PC-9 (cell line): ENCODE data around the gene HOXC4. TPM values are rescaled to one million over a fixed set of nuclear protein-coding genes. Genes with fewer than 3 reads are reported as not detected.

Source experiments
- BruUV-seq: library from RNA; stranded (reverse); fragments of 400-500 nt; replicated peaks from 2 replicates; lab custom pipeline; 2021; lab: Mats Ljungman, UMichigan
- CTCF ChIA-PET: fragments of 300-600 bp; sonication (Branson Sonifier 250); formaldehyde crosslinking; loops from one replicate; lab custom pipeline; 2022; ENCODE audit warnings: antibody characterized with exemption; lab: Charles Lee
- POLR2A ChIA-PET: fragments of 300-600 bp; sonication (Branson Sonifier 250); formaldehyde crosslinking; loops from one replicate; lab custom pipeline; 2022; ENCODE audit warnings: antibody characterized with exemption; ENCODE audit not compliant: unreplicated experiment; lab: Charles Lee
- DNase-seq, 2 experiments: peaks; one replicate each; pipeline versions ENCODE4 v3.0.0 to v3.0.0-alpha.2; 2015 to 2022; ENCODE audit warnings: mixed read lengths in 1 of 2
- H2AFZ ChIP-seq: fragments of 200-600 bp; sonication (generic); 2 replicates; pipeline ENCODE4 v1.8.1; 2017; ENCODE audit warnings: antibody characterized with exemption
- H3F3A ChIP-seq: fragments of 200-600 bp; sonication (generic); 2 replicates; pipeline ENCODE4 v1.8.1; 2017; ENCODE audit warnings: antibody characterized with exemption, mild to moderate bottlenecking, low read depth; ENCODE audit not compliant: insufficient read depth
- H3K27ac ChIP-seq: fragments of 200-600 bp; sonication (generic); 2 replicates; pipeline ENCODE4 v1.6.1; 2016; ENCODE audit warnings: mixed run types
- H3K27me3 ChIP-seq: fragments of 200-600 bp; sonication (generic); 2 replicates; pipeline ENCODE4 v1.6.1; 2016; ENCODE audit warnings: low read depth, mixed run types; ENCODE audit not compliant: insufficient read depth
- H3K36me3 ChIP-seq: fragments of 200-600 bp; sonication (generic); 2 replicates; pipeline ENCODE4 v1.6.1; 2016; ENCODE audit warnings: low read depth, mixed run types
- H3K4me1 ChIP-seq: fragments of 200-600 bp; sonication (generic); replicated peaks from 2 replicates; pipeline ENCODE4 v1.6.1; 2016; ENCODE audit warnings: mixed run types; ENCODE audit not compliant: insufficient read depth
- H3K4me2 ChIP-seq: fragments of 200-600 bp; sonication (generic); 2 replicates; pipeline ENCODE4 v1.6.1; 2017; ENCODE audit warnings: mixed run types
- H3K4me3 ChIP-seq: fragments of 200-600 bp; sonication (generic); 2 replicates; pipeline ENCODE4 v1.6.1; 2016; ENCODE audit warnings: mixed run types
- H3K79me2 ChIP-seq: fragments of 200-600 bp; sonication (generic); 2 replicates; pipeline ENCODE4 v1.6.1; 2017; ENCODE audit warnings: low read depth, mixed run types
- H3K9me2 ChIP-seq: fragments of 200-600 bp; sonication (generic); 2 replicates; pipeline ENCODE4 v1.8.1; 2017; ENCODE audit warnings: mild to moderate bottlenecking; ENCODE audit not compliant: insufficient read depth
- H3K9me3 ChIP-seq: fragments of 200-600 bp; sonication (generic); 2 replicates; pipeline ENCODE4 v1.8.1; 2016; ENCODE audit warnings: low read depth; ENCODE audit not compliant: insufficient read depth
- H4K20me1 ChIP-seq: fragments of 200-600 bp; sonication (generic); 2 replicates; pipeline ENCODE4 v1.8.1; 2017; ENCODE audit not compliant: insufficient read depth
- CTCF ChIP-seq: fragments of 200-600 bp; sonication (generic); conservative IDR thresholded peaks from 2 replicates; pipeline ENCODE4 v1.6.1; 2017; ENCODE audit warnings: mixed run types, antibody characterized with exemption, mild to moderate bottlenecking, moderate library complexity
- EZH2 ChIP-seq: fragments of 200-600 bp; sonication (generic); IDR thresholded peaks from 2 replicates; pipeline ENCODE4 v1.8.0; 2017; ENCODE audit warnings: antibody characterized with exemption, low read depth
- intact Hi-C: fragments of 100-400 bp; cut with micrococcal nuclease; formaldehyde crosslinking; loops from one replicate; pipeline ENCODE4 v1.10.0; 2022; ENCODE audit not compliant: unreplicated experiment
- total RNA-seq: library from RNA; stranded (reverse); gene quantifications from 2 replicates; pipeline ENCODE4 v1.2.3, GENCODE V29; 2021

The HOXC4 gene
- total RNA-seq, 1 experiment from 2014 or later, result 3.8 TPM

DNA sequence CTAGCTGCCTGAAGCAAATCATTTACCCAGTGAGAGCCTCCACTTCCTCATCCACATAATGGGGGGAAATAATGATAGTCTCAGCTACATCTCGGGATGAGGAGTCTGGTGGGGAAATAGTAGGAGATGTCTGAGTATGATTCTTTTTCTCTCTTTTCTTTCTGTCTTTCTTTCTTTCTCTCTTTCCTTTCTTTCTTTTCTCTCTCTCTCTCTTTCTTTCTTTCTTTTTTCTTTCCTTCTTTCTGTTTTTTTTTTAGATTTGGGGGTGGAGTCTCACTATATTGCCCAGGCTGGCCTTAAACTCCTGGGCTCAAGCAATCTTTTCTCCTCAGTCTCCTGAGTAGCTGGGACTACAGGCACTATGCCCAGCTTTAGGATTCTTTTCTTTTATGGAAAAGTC is 12.8 kb downstream of the HOXC4 start:
- Histone ChIP-seq H3K4me3 (no peak overlapping the region), H3K9me3 (no peaks in the 10 kb centered on the region), H3K27ac (no peak overlapping the region), H3K79me2 (no peaks in the 10 kb centered on the region), H3K4me1 (no peaks in the 10 kb centered on the region), H3K9me2 (no peaks in the 10 kb centered on the region), H3K4me2 (no peak overlapping the region), H2AFZ (no peak overlapping the region), H3F3A (no peaks in the 10 kb centered on the region), H4K20me1 (no peaks in the 10 kb centered on the region), H3K27me3 (peaks cover 13% of the 10 kb centered on the region; the same call in 1 of the 2 replicates), H3K36me3 (no peaks in the 10 kb centered on the region)
- ChIA-PET CTCF (no interaction called here), POLR2A (no interaction called here)
- intact Hi-C loops, result no loop called here
- BruUV-seq, result no TSS peak
- TF ChIP-seq EZH2, result no peak
- TF ChIP-seq CTCF, result no peak
- no peak for DNase-seq

DNA sequence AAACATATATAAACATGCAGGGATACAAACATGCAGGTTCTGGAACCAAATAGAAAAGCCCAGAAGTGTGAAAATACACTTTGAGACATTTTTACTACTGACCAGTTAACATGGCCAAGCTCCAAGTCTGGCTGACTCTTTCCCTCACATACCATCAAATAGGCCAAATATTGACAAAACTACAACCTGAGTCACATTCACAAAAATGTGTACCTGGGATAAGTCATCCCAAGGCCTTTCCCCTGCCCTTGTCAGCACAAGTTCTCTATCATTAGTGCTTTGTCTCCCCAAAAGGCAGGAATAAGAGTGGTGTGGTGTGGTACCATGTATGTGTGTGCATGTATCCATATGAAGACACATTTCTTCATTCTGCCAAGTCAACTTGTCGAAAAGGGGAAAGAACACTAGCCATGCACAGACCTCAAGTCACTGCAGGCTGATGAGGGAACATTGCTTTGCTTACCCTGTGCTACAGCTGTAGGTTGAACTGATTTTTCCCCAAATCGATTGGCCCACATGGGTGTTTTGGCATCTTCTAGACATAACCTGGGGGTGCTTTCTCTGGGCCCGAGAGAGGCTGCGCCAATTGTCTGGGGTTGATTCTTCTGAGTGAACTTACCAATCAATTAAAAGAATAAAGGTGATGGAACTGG is 14.9 kb downstream of the HOXC4 start:
- Histone ChIP-seq H3K9me3 (no peaks in the 10 kb centered on the region), H2AFZ (no peak overlapping the region), H3K27me3 (peaks cover 10% of the 10 kb centered on the region; the same call in 1 of the 2 replicates), H3K79me2 (no peaks in the 10 kb centered on the region), H3K27ac (no peak overlapping the region), H3K4me2 (no peak overlapping the region), H3K9me2 (no peaks in the 10 kb centered on the region), H3K4me1 (no peaks in the 10 kb centered on the region), H3K36me3 (no peaks in the 10 kb centered on the region), H3K4me3 (no peak overlapping the region), H3F3A (no peaks in the 10 kb centered on the region), H4K20me1 (no peaks in the 10 kb centered on the region)
- POLR2A ChIA-PET, result interaction anchor here (0.7 kb wide), 1 partner anchor 208 kb away, joined by 4 read pairs; no protein-coding TSS in a partner anchor
- no peak for DNase-seq
- BruUV-seq, result no TSS peak
- intact Hi-C loops, result no loop called here
- CTCF ChIA-PET, result interaction anchor here (0.7 kb wide), 1 partner anchor 264 kb away, joined by 3 read pairs; no protein-coding TSS in a partner anchor
- TF ChIP-seq CTCF (no peak), EZH2 (no peak)

GRCh38 chr12:54071942-54072341 is 18.3 kb downstream of the HOXC4 start:
- no peaks in the 10 kb centered on the region for H3K36me3 ChIP-seq
- POLR2A ChIA-PET, result no interaction called here
- intact Hi-C loops, result no loop called here
- no peak overlapping the region for H3K4me2 ChIP-seq
- DNase-seq, result no peak
- no TSS peak for BruUV-seq
- H3K27ac ChIP-seq, result no peak overlapping the region
- H3K4me1 ChIP-seq, result no peaks in the 10 kb centered on the region
- no peak overlapping the region for H3K4me3 ChIP-seq
- H3F3A ChIP-seq, result no peaks in the 10 kb centered on the region
- no peak for TF ChIP-seq CTCF
- H4K20me1 ChIP-seq, result no peaks in the 10 kb centered on the region
- no peaks in the 10 kb centered on the region for H3K79me2 ChIP-seq
- no peaks in the 10 kb centered on the region for H3K9me3 ChIP-seq
- peaks cover 14% of the 10 kb centered on the region; the same call in 1 of the 2 replicates for H3K27me3 ChIP-seq
- H2AFZ ChIP-seq, result no peak overlapping the region
- CTCF ChIA-PET, result no interaction called here
- H3K9me2 ChIP-seq, result no peaks in the 10 kb centered on the region
